Raji (cell line): ENCODE results near the gene HERPUD1.

Source experiments
- POLR2A ChIP-seq: IDR thresholded peaks from 2 replicates; pipeline ENCODE4 v1.6.1; 2011; ENCODE audit warnings: low read depth, low read length, control low read depth; ENCODE audit not compliant: insufficient read depth

HERPUD1 gene

DNA sequence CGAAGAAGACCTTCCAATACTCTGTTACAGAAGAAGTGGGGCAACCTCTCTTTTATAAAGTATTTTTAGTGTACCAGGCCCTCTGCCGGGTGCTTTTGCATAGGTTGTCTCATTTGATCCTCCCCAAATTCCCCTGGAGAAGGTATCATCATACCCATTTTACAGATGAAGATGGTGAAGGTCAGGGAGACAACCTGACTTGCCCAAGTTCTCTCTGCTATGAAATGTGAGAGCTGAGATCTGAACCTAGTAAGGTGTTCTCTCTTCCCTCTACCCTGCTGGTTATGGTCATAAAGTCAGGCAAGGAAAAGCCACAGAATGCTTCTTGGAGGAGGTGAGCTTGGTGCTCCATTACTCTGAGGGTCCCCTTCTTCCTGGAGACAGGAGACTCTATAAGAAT is 28.1 kb upstream of the HERPUD1 start:
- no peak for TF ChIP-seq POLR2A

DNA sequence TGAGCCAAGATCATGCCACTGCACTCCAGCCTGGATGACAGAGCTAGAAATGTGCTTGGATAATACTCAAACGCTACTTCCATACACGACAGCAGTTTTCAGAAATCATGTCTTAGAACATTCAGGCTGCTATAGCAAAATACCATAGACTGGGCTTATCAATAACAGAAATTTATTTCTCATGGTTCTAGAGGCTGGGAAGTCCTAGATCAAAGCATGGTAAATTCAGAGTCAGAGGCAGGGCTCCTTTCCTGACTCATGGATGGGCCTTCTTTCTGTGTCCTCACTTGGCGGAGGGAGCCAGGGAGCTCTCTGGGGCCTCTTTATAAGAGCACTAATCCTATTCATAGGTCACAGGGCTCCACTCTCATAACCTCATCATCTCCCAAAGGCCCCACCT is 24.5 kb upstream of the HERPUD1 start:
- no peak for TF ChIP-seq POLR2A

DNA sequence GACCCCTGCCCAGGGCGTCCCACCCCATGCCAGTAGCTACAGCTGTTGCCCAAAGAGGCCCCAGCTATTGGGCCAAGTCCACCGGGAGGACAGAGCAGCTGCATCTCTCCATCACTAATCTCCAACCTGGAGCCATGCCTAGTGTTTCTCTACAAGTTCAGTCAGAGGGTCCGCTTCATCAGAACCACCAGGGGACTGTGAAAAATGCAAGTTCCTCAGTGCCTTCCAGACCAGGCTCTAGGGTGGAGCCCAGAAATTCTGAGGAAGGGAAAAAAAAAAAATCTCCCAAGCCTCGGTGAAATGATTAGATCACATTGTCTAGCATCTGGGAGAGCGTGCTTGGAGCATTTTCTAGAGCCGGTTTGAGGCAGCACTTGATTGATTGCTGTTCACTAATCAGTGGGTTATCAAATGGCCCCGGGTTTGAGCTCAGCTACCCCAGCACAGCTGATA is 22.4 kb upstream of the HERPUD1 start:
- no peak for TF ChIP-seq POLR2A

DNA sequence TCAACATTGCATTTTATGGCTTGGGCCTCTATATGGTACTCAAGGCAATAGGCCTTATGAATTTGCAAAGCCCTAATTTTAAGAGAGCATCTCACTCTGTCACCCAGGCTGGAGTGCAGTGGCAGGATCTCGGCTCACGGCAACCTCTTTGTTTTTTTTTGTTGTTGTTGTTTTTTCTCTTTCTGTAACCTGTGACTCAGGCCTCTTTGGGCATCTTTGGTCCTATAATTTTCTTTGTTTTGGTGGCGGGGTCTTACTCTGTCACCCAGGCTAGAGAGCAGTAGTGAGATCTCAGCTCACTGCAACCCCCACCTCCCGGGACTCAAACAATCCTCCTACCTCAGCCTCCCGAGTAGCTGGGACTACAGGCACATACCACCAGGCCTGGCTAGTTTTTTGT is 21.8 kb upstream of the HERPUD1 start:
- no peak for TF ChIP-seq POLR2A

DNA sequence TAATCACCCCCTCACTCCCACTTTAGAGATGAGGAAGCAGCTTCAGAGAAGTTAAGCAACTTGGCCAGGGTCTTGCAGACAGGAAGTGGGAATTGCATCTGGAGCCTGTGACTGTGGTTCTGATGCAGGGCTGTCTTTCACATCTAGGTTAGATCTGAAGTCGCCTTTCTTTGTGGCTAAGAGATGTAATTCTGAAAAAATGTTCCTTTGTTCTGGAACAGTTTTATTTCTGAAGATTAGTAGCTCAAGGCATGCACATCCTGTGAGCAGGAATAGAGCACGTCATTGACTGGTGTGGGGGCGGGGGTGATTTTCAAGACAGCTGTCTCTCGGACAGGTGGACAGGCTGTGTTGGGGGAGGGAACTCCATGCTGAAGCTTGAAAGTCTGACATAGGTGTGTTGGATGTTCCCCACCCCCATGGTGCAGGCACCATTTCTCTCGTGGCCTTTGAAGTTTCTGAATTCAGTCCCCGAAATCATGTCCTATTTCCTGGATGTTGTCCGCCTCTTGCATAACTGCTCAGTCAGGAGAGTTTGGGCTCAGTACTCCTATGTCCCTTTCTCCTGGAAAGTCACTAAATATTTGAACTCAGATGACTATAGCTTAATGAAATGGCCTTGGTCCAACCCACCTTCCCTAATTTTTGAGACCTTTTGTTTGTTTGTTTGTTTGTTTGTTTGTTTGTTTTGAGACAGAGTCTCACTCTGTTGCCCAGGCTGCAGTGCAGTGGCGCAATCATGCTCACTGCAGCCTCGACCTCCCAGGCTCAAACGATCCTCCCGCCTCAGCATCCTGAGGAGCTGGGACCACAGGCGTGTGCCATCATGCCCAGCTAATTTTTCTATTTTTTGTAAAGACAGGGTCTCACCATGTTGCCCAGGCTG is 21.0 kb upstream of the HERPUD1 start:
- TF ChIP-seq POLR2A = no peak

DNA sequence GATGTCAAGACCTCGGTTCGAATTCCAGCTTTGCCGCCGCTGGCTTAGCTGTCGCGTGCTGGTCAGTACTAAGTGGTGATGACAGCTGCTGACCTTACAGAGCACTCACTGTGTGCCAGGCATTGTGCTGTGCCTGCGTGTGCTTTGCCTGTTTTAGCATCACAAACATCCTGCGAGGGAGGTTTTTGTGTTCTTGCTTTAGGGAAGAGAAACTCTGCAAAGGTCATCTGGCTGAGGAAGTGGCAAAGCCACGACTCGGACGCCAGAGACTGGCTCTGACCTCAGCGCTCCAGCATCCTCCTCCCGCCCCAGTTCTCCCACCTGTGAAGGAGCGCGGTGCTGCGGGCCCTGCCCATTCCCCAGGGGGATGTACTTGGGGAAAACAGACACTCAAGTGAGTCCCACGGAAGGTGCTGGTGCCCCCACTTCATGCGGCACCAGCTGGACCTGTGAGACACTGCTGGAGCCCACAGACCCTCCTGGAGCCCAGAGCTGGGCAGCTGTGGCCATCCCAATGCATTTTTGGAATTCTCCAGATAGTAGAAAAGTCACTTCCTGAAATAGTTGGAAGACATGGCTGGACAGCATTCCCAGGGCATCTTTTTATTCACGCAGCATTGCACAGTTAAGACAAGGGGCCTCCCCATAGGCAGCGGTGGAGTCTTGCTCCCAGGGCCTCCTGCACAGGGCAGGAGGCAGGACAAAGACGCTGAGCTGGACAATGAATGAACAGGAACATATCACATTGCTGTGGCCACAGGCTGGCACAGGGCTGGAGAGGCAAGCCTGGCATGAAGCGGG is 20.0 kb upstream of the HERPUD1 start:
- no peak for TF ChIP-seq POLR2A

DNA sequence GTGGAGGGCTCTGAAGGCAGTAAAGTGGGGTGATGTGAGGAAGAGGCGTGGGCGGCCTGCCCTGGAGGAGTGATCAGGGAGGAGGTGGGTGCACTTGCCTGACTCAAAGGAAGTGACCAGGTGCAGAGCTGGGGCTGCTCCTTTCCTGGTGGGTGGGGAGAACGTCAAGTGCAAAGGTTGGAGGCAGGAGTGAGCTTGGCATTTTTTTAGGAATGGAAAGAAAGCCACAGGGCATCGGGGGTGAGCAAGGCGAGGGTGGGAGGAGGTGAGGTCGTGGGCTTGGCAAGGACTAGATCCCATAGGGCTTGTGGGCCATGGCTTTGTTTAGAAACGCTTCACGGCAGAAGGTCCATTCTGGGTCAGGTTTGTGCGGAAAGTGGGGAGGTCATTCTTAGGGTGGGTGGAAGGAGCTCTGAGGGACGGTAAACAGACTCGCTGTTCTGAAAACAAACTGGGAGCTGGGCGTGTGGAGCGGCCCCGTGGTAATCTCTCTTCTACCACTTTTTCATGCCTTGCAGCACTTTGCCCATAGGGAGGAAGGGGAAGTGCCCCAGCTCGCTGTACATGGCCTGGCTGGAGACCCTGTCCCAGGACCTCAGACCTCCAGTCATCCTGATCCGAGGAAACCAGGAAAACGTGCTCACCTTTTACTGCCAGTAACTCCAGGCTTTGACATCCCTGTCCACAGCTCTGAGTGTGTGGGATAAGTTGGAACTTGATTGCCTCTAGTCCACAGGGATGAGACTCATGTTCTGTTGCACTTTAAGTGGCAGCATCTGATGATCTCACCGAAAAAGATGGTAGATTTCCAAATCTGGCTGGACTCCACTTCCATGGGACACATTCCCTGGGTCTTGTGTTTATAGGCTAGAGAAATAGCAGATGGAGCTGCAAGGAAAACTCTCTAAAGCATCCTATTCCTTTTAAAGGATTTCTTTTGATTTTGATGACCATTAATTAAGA is 18.9 kb upstream of the HERPUD1 start:
- no peak for TF ChIP-seq POLR2A

DNA sequence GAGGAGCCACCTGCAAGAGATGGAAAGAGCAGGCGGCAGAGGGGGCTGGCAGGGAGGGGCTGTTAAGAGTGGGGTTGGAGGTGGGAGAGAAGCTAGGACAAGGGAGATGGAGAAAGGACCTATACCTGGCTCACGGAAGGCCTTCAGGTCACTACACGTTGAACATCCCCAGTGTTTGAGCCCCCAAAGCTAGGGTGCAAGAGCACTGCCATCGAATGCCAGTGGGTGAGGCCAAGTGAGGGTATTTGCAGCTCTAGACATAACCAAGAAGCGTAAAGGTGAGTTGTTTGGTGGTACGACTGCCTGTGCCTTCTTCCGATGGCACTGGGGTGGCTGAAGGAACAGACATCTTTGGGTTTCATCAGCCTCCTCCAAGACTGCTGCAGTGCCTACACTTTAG is 17.0 kb upstream of the HERPUD1 start:
- TF ChIP-seq POLR2A = no peak

DNA sequence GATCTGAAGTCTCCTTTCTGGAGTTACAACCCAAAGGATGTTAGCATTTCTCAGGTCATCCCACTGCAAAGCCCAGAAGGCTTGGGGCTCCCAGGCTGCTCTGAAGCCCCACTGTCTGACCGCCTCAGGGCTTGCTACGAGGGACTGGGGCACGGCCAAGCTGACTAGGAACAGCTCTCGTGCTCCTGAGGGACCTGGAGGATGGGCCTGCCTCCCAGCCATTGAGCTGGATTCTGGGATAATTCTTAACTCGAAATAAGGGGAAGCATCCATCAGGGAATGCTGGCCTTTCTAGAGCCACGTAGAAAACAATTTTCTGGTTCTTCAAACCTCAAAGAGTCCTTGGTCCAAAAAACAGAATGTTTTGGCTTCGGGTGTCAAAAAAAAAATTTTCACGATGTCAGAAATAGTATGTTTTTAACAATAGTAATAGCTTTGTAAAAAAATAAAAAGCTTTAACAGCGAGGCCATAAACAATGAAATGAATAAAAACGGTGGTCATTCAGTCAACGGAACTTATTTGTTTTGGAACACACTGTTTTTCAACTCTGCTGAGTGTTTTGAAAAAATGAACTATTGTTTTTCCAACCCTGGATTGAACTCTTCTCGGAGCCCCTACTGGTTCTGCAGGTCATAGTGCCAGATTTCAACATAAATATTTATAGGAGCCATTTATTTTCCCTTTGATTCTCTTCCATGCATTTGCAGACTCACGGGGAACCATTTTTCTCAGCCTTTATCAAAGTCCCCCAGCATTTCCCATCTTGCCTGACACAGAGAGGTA is 16.4 kb upstream of the HERPUD1 start:
- no peak for TF ChIP-seq POLR2A

DNA sequence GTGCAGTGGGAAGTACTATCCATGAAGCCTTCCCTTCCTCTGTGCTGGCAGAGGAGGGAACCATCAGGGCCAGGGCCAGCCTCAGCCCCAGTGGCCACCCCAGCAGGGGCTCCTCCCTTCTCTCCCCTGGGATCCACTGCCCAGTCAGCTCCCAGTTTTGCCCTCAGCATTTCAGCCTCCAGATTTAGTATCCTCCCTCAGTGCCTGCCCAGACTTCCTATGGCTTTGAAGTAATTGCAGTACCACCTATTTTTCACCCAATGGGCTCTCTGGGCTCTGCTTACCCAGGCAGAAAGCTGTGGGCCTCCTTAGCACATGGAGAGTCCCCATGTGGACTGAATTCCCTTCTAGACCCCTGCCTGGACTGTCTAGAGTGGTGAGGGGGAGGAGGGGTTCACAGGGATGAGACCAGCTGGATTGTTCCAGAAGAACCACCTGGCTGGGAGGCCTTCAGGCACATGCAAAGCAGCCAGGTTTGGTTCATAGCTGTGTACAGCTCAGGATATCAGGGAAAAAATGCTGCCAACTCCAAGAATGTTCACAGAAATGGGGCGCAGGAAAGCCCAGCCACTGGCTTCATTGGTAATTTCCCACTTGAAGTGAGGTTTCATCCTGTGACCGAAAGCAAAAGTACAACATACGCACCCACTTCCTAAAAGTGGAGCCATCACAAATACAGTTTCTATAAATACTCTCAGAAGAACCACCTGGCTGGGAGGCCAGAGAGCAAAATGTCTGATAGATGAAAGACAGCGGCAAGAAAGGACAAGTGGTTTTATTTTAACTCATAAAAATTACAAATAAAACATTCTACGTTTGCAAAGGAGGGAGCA is 15.2 kb upstream of the HERPUD1 start:
- no peak for TF ChIP-seq POLR2A

DNA sequence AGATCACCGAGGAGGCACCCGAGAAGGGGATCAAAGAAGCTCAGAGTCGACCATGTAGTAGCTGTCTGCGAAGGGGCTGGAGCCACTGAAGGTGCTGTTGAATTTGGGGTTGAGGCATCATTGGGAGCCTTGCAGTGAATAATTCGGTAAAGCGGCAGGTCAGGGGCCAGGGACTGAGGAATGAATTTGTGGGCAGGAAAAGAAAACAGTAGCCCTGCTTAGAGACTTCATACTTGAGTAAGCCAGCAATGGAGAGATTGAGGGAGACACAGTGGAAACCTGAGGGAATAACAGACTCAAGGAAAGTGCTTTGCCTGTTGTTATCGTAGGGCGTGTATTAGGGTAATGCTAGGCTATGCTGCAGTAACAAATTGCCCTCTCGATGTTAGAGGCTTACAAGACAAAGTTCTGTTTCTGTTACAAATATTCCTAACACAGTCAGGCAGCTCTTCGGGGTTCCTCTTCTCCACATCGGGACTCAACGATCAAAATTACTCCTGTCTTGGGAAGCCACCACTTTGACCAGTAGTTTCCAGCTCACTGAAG is 13.4 kb upstream of the HERPUD1 start:
- no peak for TF ChIP-seq POLR2A

DNA sequence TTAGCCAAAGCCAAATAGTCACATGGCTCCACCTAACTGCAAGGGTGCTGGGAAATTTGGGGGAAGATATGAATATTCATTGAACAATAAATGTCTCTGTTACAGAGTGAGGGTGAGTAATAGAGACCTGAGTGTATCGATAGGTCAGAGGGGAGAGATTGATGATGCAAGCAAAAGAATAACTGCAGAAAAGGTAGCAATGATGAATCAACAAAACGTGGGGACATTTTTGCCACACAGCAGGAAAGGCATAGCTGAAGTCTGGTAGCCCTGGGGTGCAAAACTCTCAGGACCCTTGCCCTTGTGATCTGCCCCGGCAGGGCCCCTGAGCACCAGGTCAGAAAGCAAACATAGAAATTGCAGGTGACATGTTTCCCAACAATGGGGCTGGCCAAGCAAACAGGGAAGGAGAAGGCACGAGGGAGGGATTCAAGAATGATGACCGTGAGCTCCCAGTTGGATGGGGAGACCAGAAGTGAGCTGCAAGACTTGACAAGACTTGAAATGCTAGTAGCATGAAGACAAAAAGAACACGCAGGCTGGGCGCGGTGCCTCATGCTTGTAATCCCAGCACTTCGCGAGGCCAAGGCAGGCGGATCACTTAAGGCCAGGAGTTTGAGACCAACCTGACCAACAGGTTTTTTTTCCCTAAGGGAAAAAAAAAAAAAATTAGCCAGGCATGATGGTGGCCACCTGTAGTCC is 12.7 kb upstream of the HERPUD1 start:
- TF ChIP-seq POLR2A = no peak

DNA sequence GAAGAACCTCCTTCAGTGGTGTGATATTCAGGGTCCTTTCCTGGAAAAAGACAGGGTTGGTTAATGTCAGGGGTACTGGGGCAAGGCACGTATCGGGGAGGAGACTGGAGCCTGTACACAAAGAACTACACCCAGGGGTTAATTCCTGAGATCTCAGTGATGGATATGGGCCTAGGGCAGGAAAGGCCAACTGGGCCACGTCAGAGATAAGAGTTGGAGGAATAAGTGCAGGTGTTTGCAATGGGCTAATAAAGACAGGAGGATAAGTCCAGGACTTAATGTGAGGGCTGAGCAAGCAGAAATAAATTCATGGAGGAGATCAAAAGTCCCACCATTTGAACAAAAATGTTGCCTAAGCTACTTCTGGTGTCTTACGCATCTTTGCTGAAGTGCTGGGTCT is 10.4 kb upstream of the HERPUD1 start:
- TF ChIP-seq POLR2A = no peak
